Keratinocyte (primary cell): ENCODE results near the gene MAP4. TPM values are rescaled to one million over a fixed set of nuclear protein-coding genes. Genes with fewer than 3 reads are reported as not detected.

Experiments used
- DNase-seq: peaks from one replicate; pipeline ENCODE4 v3.0.0-alpha.2; 2011; ENCODE audit warnings: low read depth, missing footprints, low spot score
- FAIRE-seq: peaks from 2 replicates; lab custom pipeline; 2011; peaks lifted over from hg19 to GRCh38; lab: Jason Lieb, UNC
- H2AFZ ChIP-seq: 2 replicates; pipeline ENCODE4 v1.6.0; 2012; ENCODE audit warnings: low read length, control low read depth, inconsistent platforms; ENCODE audit not compliant: control insufficient read depth
- H3K27ac ChIP-seq: 2 replicates; pipeline ENCODE4 v1.5.1; 2011; ENCODE audit warnings: low read length; ENCODE audit not compliant: control insufficient read depth, insufficient read depth
- H3K27me3 ChIP-seq: 3 replicates; pipeline ENCODE4 v1.6.0; 2011; ENCODE audit warnings: low read length; ENCODE audit not compliant: control insufficient read depth, insufficient read depth; ENCODE audit errors: extremely low read depth
- H3K36me3 ChIP-seq, 2 experiments: 2 replicates in 1 of 2; 3 replicates in 1 of 2; pipeline ENCODE4 v1.5.1; 2011; ENCODE audit warnings: low read length in 2 of 2, mild to moderate bottlenecking in 1 of 2; ENCODE audit not compliant: control insufficient read depth in 2 of 2, insufficient read depth in 2 of 2; ENCODE audit errors: extremely low read depth in 1 of 2
- H3K4me1 ChIP-seq: 3 replicates; pipeline ENCODE4 v1.5.1; 2011; ENCODE audit warnings: low read length; ENCODE audit not compliant: control insufficient read depth, insufficient read depth; ENCODE audit errors: extremely low read depth
- H3K4me2 ChIP-seq: 3 replicates; pipeline ENCODE4 v1.6.0; 2011; ENCODE audit warnings: low read depth, low read length; ENCODE audit not compliant: control insufficient read depth, insufficient read depth; ENCODE audit errors: extremely low read depth
- H3K4me3 ChIP-seq, 3 experiments: fragments of 200-600 bp in 1 of 3; sonication (generic) in 1 of 3; 2 replicates in 2 of 3; 3 replicates in 1 of 3; pipeline ENCODE4 v1.5.1; 2011 to 2016; ENCODE audit warnings: low read length in 3 of 3, mild to moderate bottlenecking in 3 of 3, control low read depth in 2 of 3, inconsistent platforms in 1 of 3, low read depth in 1 of 3, mixed read lengths in 1 of 3, mixed run types in 1 of 3, moderate library complexity in 1 of 3; ENCODE audit not compliant: control insufficient read depth in 2 of 3, insufficient read depth in 2 of 3; ENCODE audit errors: extremely low read depth in 1 of 3
- H3K79me2 ChIP-seq: 2 replicates; pipeline ENCODE4 v1.6.0; 2012; ENCODE audit warnings: low read length; ENCODE audit not compliant: control insufficient read depth, insufficient read depth
- H3K9ac ChIP-seq: 3 replicates; pipeline ENCODE4 v1.6.0; 2011; ENCODE audit warnings: low read length; ENCODE audit not compliant: control insufficient read depth, insufficient read depth; ENCODE audit errors: extremely low read depth
- H3K9me1 ChIP-seq: 3 replicates; pipeline ENCODE4 v1.6.0; 2011; ENCODE audit warnings: low read length; ENCODE audit not compliant: control insufficient read depth, insufficient read depth; ENCODE audit errors: extremely low read depth
- H3K9me3 ChIP-seq: 2 replicates; pipeline ENCODE4 v1.5.1; 2012; ENCODE audit warnings: low read depth, low read length; ENCODE audit not compliant: control insufficient read depth
- H4K20me1 ChIP-seq: 3 replicates; pipeline ENCODE4 v1.6.0; 2011; ENCODE audit warnings: low read length; ENCODE audit not compliant: control insufficient read depth, insufficient read depth; ENCODE audit errors: extremely low read depth
- EZH2 ChIP-seq: IDR thresholded peaks from one replicate; pipeline ENCODE4 v1.6.1; 2012; ENCODE audit warnings: inconsistent platforms, mild to moderate bottlenecking, low read length, moderate library complexity
- dilution Hi-C: fragments of 300-500 bp; cut with MboI; formaldehyde crosslinking; loops from one replicate; pipeline ENCODE4 v1.7.0; 2020; ENCODE audit warnings: low sequenced_read_pairs; ENCODE audit not compliant: extremely low pct_ligation_motif_present
- polyA plus RNA-seq, 5 experiments: library from polyadenylated mRNA; depleted of rRNA in 3 of 5; stranded (reverse) in 3 of 5; stranded (forward) in 1 of 5; unstranded in 1 of 5; fragments of >200 nt; gene quantifications; 1 replicate in 1 of 5; 2 replicates in 3 of 5; 3 replicates in 1 of 5; pipeline versions ENCODE4 v1.2.1 to v1.2.3, GENCODE V29; 2011 to 2012; ENCODE audit warnings: missing spikeins in 2 of 5, low read depth in 1 of 5, low replicate concordance in 1 of 5
- TF ChIP-seq, protein P1 (sequence below), 3 experiments: IDR thresholded peaks in 1 of 3; conservative IDR thresholded peaks in 1 of 3; optimal IDR thresholded peaks in 1 of 3; 2 replicates in 2 of 3; 3 replicates in 1 of 3; pipeline versions ENCODE3 to v1.5.1; 2011; ENCODE audit warnings: low read length in 3 of 3, mild to moderate bottlenecking in 3 of 3, moderate library complexity in 2 of 3, control low read depth in 1 of 3, inconsistent platforms in 1 of 3; ENCODE audit not compliant: insufficient read depth in 2 of 3; ENCODE audit errors: extremely low read depth in 1 of 3

Gene MAP4
- polyA plus RNA-seq, 1 donor (not counting 4 experiments of a cell fraction or from before 2014, with no cell fraction given) = 110 TPM

DNA sequence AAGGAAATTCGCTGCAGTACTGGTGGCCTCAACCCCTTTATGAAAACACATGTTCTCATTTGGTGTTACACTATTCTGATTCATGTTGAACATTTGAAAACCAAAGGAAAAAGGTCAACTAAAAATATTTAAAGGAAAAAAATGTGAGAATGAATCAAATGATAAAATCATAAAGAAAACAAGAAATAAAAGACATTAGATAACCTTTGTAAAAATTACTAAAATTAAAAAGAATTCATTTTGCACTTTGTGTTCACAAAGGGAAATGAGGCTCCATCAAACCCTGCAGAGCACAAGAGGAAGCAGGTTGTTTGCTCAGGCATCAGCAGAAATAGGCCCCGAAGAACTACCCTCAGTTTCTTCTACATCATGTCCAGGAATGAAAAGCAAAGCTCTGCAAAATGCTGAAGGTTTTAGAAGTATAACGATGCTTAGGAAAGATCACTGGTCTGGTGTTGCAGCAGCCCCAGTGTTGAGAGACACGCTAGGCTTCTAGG lies 41.2 kb downstream of the MAP4 start:
- H3K9ac ChIP-seq = no peak overlapping the region
- dilution Hi-C loops = no loop called here
- peaks cover 2% of the 10 kb centered on the region for H3K9me1 ChIP-seq
- peaks cover 5 to 11% of the 10 kb centered on the region in 2 experiments for H3K36me3 ChIP-seq
- no peak for DNase-seq
- TF ChIP-seq EZH2 = no peak
- TF ChIP-seq, protein P1, sequence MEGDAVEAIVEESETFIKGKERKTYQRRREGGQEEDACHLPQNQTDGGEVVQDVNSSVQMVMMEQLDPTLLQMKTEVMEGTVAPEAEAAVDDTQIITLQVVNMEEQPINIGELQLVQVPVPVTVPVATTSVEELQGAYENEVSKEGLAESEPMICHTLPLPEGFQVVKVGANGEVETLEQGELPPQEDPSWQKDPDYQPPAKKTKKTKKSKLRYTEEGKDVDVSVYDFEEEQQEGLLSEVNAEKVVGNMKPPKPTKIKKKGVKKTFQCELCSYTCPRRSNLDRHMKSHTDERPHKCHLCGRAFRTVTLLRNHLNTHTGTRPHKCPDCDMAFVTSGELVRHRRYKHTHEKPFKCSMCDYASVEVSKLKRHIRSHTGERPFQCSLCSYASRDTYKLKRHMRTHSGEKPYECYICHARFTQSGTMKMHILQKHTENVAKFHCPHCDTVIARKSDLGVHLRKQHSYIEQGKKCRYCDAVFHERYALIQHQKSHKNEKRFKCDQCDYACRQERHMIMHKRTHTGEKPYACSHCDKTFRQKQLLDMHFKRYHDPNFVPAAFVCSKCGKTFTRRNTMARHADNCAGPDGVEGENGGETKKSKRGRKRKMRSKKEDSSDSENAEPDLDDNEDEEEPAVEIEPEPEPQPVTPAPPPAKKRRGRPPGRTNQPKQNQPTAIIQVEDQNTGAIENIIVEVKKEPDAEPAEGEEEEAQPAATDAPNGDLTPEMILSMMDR (optimal IDR thresholded peaks at IDR 0.05 in 1 of 3, IDR thresholded peaks at IDR 0.05 in 1 of 3, conservative IDR thresholded peaks at IDR 0.05 in 1 of 3; ENCODE audit: extremely low read depth in 1 of 3, insufficient read depth in 2 of 3, low read length in 3 of 3) = no peak
- no peaks in the 10 kb centered on the region for H3K4me1 ChIP-seq
- H3K27ac ChIP-seq = no peak overlapping the region
- peaks cover 24% of the 10 kb centered on the region for H3K79me2 ChIP-seq
- H3K4me2 ChIP-seq = no peak overlapping the region
- FAIRE-seq = no peak
- H3K4me3 ChIP-seq = no peak overlapping the region
- H3K9me3 ChIP-seq = no peaks in the 10 kb centered on the region
- H3K27me3 ChIP-seq = no peaks in the 10 kb centered on the region
- no peaks in the 10 kb centered on the region for H4K20me1 ChIP-seq
- H2AFZ ChIP-seq = no peak overlapping the region

DNA sequence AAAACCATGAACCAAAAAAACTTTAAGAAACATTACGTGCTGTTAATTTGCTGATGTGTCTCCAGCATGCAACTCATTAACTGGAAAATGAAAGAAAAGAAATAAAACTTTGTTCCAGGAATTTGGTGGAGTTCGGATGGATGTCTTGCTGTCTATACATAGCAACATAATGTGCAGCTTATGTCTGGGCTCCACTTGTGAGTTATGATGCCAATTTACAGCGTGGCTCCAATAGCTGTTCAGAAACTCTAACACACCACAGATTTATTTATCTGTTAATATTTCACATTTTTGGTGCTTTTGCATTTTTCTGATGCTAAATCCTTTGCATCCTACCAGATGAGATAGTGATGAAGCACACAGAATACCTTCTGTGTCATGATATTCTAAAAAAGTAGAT lies 45.1 kb downstream of the MAP4 start:
- DNase-seq (no peak), FAIRE-seq (no peak)
- dilution Hi-C loops = no loop called here
- Histone ChIP-seq H3K9me3 (no peaks in the 10 kb centered on the region), H3K4me3 (no peak overlapping the region), H3K27ac (no peak overlapping the region), H3K9ac (no peak overlapping the region), H2AFZ (no peak overlapping the region), H3K27me3 (no peaks in the 10 kb centered on the region), H3K79me2 (peaks cover 13% of the 10 kb centered on the region), H3K4me2 (no peak overlapping the region), H3K4me1 (no peaks in the 10 kb centered on the region), H4K20me1 (no peaks in the 10 kb centered on the region), H3K9me1 (no peaks in the 10 kb centered on the region), H3K36me3 (peaks cover 5 to 7% of the 10 kb centered on the region in 2 experiments)
- TF ChIP-seq, protein P1 (optimal IDR thresholded peaks at IDR 0.05 in 1 of 3, IDR thresholded peaks at IDR 0.05 in 1 of 3, conservative IDR thresholded peaks at IDR 0.05 in 1 of 3; ENCODE audit: extremely low read depth in 1 of 3, insufficient read depth in 2 of 3, low read length in 3 of 3) = no peak
- no peak for TF ChIP-seq EZH2
